DMS53 treated with DMSO at 0.1 percent for 48 hours (cell line): ENCODE data around the gene STX16.
"Not testable (repeated sequence)": the region's sequence is repeated elsewhere in the genome, so short reads cannot be mapped to it uniquely, and the experiment has no call there.

Source experiments
- DNase-seq: peaks from one replicate; lab custom pipeline; 2025; ENCODE audit not compliant: unreplicated experiment; lab: John Stamatoyannopoulos, UW

The STX16 gene

GRCh38 chr20:58635279-58635665 is 15.8 kb upstream of the STX16 start:
- DNase-seq = no peak

GRCh38 chr20:58636396-58636982 is 14.6 kb upstream of the STX16 start:
- DNase-seq = no peak

- DNase-seq = no peak
Measured at GRCh38 chr20:58636983-58637421, 14.1 kb upstream of the STX16 start.

- no peak for DNase-seq
Measured at GRCh38 chr20:58637466-58638213, 13.4 kb upstream of the STX16 start.

DNA sequence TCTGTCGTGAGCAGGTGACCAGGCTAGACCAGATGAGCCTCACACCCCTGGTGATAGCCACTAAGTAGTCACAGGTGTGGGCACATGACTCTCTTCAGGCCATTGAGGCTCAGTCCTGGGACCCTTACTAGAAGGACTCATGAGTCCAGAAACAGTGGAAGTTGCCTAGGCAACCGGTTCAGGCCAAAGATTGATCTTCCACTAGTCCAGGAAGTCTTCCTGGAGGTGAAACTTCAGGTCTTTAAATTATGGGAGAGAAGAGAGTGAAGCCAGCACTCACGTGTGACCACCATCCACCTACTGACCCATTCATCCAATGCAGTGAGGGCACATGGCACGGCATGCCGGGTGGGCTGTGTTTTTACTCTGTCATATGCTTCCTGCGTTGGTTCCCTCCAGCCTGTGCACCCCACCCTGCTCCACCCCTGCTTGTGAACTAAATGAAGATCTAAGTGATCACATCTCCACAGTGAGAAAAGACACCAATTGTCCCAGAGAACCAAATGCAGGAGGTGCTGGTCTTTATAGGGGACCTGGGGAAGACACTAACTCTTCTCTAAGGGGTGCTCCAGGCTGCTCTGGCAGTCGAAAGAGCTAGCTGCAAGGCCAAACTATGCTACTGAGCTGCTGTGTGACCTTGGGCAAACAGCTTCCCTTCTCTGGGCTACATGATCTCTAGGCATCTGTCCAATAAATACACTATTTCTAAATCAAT is 12.5 kb upstream of the STX16 start:
- DNase-seq = no peak

GRCh38 chr20:58639182-58640146 is 11.6 kb upstream of the STX16 start:
- DNase-seq = no peak

GRCh38 chr20:58640446-58640845 is 10.6 kb upstream of the STX16 start:
- DNase-seq = no peak

DNA sequence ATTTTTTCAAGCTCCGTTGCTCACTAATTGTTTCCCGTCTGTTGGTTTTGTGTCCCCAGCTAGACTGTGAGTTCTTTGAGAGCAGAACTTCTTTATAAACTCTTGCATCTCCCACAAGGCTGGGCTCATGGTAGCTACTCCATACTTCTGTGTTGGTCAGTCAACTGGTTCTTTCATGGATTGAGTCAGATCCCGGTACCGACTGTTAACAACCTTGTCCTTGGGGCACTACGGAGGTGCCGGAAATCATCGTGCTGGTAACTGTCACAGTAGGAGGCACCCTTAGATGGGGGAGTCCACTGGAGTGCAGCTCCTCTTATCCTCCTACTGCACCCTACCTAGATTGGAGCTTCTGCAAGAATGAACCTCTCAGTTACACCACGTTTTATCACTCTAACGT is 8.6 kb upstream of the STX16 start:
- no peak for DNase-seq

GRCh38 chr20:58642896-58643295 is 8.2 kb upstream of the STX16 start:
- not testable (repeated sequence) for DNase-seq

- DNase-seq = no peak
Measured at GRCh38 chr20:58645412-58645968, 5.6 kb upstream of the STX16 start.

- no peak for DNase-seq
Measured at GRCh38 chr20:58646257-58646656, 4.8 kb upstream of the STX16 start.

DNA sequence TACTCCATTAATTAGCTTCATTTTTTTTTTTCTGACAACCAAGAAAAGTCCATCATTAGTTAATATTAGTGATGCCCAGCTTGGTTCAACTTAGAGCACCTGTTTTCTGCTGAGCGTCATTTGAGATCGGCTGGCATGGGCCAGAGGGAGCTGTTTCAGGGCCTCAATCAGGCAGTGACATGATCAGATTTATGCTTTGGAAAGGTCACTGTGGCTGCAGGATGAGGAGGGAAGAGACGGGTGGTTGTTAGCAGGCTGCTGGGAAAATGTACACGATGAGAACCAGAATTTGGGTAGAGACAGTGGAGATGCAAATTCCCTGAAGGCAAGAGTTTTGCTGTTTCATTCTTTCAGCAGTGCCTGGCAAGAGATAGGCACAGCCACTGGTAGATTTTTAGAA is 4.4 kb upstream of the STX16 start:
- no peak for DNase-seq

DNA sequence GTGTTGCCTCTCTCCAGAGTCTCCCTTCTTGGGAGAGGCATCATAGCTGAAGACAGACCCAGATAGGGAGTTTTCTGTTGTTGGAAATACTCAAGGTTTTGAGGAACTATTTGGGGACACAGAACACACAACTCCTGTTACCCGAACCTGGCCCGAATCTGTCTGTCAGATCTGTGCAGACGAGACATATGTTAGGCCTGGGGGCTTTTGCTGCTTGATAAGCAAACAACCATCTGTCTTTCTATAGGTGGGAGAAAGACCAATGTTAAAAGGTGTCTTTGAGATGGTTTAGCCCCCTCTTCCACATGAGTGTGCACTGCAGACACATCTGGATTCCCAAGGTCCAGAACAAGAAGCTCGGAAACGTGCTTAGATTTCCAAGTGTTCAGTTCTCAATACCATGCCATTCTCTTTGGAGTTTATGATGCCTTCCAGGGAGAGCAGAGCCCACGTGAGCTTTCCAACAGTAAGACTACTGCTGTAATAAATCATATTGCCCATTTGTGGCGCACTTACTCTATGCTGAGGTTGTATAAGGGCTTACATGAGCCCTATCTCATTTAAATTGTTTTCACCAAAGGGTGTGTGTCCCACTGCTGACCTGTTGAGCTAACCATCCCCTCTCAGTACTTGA is 3.8 kb upstream of the STX16 start:
- no peak for DNase-seq

DNA sequence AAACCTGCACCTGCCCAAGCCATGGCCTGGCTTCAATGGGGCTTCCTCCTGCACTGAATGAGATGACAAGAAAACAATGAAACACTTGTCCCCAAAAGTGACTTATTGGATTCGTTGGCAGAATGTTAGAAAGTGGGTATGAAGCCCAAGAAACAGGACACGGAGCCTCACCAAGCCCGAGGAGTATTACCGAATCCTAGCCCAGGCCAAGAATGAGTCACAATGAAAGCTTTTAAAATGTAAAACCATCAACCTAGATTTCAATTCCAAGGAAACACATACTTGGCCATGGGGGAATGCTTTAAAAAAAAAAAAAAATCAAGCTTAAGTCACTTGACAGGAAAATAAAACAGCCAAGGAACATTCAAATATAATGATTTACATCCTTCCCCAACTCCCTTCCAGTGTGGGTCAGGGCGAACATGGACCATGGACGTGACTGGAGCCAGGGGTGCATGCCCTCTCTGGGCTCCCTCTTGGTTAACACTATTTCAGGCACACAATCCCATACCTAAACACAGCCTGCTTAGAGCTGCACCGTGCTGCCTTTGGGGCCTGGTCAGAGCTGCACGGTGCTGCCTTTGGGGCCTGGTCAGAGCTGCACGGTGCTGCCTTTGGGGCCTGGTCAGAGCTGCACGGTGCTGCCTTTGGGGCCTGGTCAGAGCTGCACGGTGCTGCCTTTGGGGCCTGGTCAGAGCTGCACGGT is 3.1 kb upstream of the STX16 start:
- no peak for DNase-seq

DNA sequence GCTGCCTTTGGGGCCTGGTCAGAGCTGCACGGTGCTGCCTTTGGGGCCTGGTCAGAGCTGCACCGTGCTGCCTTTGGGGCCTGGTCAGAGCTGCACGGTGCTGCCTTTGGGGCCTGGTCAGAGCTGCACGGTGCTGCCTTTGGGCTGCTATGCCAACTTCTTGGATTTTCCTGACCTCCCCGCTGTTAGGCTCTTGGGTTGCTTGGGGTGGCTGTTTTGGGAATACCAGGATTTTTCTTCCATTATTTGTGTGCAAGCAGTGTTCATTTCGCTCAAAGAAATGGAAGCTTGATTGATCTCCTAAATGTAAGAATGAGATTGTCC is 2.6 kb upstream of the STX16 start:
- not testable (repeated sequence) for DNase-seq

DNA sequence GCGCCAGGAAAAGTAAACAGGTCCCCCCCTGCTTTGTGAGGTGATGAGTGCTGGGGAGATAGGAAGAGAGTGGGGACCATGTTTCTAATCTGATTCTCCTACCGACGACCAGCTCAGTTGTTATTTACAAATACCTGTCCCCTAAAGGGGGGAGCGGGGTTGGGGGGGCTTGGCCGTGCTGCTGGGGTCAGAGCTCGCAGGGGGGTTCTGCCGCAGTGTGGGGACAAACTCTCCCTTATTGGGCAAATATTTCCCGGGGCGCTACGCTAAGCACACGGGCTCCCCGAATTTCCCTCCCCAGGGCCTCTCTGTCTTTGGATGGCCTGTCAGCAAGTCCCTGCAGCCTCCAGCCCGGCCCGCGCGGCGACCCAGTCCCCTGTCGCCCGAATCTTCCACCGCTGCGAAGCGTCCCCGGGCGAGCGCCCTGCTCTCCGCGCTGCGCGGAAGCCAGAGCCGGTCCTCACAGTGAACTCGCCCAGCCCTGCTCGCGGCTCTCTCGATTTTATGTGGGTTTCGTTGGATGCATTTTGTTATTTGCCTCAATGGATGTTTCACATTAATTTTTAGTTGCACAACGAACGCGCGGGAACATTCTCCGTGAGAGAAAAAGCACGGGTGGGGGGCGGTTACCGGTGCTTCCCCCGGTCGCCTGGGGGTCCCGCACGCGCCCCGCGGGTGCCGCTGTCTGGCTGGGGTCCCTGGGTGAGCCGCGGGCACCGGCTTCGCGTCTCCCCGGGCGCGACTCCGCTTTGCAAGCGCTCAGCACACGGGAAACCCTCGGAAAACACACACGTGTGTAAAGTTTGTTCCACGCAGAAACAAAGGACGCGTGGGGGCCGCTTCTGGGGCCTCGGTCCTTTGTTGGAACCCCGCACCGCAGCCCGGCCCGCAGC is 1.5 kb upstream of the STX16 start:
- no peak for DNase-seq

DNA sequence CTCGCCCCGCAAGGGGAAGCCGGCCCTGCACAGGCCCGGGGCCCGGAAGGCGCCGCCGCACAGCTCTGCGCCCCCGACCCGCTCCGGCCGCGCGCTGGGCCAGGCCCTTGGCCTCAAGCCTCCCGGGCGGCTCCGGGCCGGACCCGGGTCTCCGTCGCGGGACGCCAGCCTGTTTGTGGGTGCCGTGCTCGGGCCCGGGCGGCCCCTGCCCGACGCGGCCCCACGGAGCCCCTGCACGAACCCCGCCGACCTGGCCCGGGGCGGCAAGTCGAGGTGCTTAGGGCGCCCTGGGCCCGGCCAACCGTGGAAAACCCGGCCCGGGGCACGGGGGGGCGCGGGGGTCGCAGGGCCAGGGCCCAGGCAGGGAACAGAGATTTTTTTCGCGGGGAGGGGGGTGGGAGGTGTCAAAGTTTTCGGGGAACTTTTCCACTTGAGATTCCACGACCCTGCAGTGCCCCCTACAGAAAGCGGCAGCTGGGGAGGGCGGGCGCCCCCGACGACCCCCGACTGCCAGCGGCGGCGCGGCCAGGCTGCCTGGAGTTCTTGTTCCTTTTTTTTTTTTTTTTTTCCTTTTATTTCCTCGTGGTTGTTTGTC is 805 bp upstream of the STX16 start:
- DNase-seq = no peak

GRCh38 chr20:58651559-58651945 is 469 bp downstream of the STX16 start:
- DNase-seq = no peak
